Neural cell (in vitro differentiated cells): Measurements from ENCODE around the gene GAA. TPM values are rescaled to one million over a fixed set of nuclear protein-coding genes. Genes with fewer than 3 reads are reported as not detected.

Experiments used
- H2AFZ ChIP-seq: fragments of 200-600, 300-800 bp; sonication (generic), shearing (Covaris generic); 2 replicates; pipeline ENCODE4 v1.6.0; 2014; ENCODE audit warnings: low read depth, mild to moderate bottlenecking, antibody characterized with exemption, low read length, moderate library complexity
- H3F3A ChIP-seq: fragments of 200-600 bp; shearing (Covaris generic); 2 replicates; pipeline ENCODE4 v1.6.1; 2016; ENCODE audit warnings: mild to moderate bottlenecking, moderate library complexity, mixed read lengths, antibody characterized with exemption, low read length; ENCODE audit not compliant: insufficient read depth, poor library complexity, severe bottlenecking
- H3K27ac ChIP-seq: fragments of 200-600, 300-800 bp; sonication (generic), shearing (Covaris generic); 2 replicates; pipeline ENCODE4 v1.5.1; 2014; ENCODE audit warnings: mild to moderate bottlenecking, low read length, moderate library complexity
- H3K27me3 ChIP-seq: fragments of 300-800, 200-600 bp; sonication (generic), shearing (Covaris generic); 2 replicates; pipeline ENCODE4 v1.6.0; 2014; ENCODE audit warnings: mild to moderate bottlenecking, low read depth, low read length, moderate library complexity; ENCODE audit not compliant: insufficient read depth
- H3K36me3 ChIP-seq: fragments of 300-800, 200-600 bp; sonication (generic), shearing (Covaris generic); 2 replicates; pipeline ENCODE4 v1.5.1; 2014; ENCODE audit warnings: mild to moderate bottlenecking, antibody characterized with exemption, low read length, moderate library complexity; ENCODE audit not compliant: insufficient read depth
- H3K4me2 ChIP-seq: fragments of 300-800, 200-600 bp; sonication (generic), shearing (Covaris generic); 2 replicates; pipeline ENCODE4 v1.6.0; 2014; ENCODE audit warnings: mild to moderate bottlenecking, low read length
- H3K4me3 ChIP-seq: fragments of 300-800, 200-600 bp; sonication (generic), shearing (Covaris generic); 2 replicates; pipeline ENCODE4 v1.5.1; 2014; ENCODE audit warnings: mild to moderate bottlenecking, low read length, moderate library complexity
- H3K79me2 ChIP-seq: fragments of 200-600 bp; shearing (Covaris generic); replicated peaks from 2 replicates; pipeline ENCODE4 v1.6.0; 2014; ENCODE audit warnings: mild to moderate bottlenecking, low read length, moderate library complexity; ENCODE audit not compliant: insufficient read depth
- H3K9ac ChIP-seq: fragments of 300-800, 200-600 bp; sonication (generic), shearing (Covaris generic); 2 replicates; pipeline ENCODE4 v1.6.1; 2016; ENCODE audit warnings: mild to moderate bottlenecking, low read length, mixed read lengths
- H3K9me2 ChIP-seq: fragments of 200-600 bp; shearing (Covaris generic); 2 replicates; pipeline ENCODE4 v1.6.1; 2016; ENCODE audit warnings: mild to moderate bottlenecking, low read length, mixed read lengths; ENCODE audit not compliant: insufficient read depth
- H3K9me3 ChIP-seq: fragments of 200-600, 300-800 bp; sonication (generic), shearing (Covaris generic); 2 replicates; pipeline ENCODE4 v1.6.1; 2016; ENCODE audit warnings: mild to moderate bottlenecking, mixed run types, low read length, moderate library complexity, mixed read lengths
- H4K20me1 ChIP-seq: fragments of 200-600 bp; shearing (Covaris generic); 2 replicates; pipeline ENCODE4 v1.6.1; 2016; ENCODE audit warnings: mild to moderate bottlenecking, mixed run types; ENCODE audit not compliant: insufficient read depth
- CTCF ChIP-seq: fragments of 450-650 bp; IDR thresholded peaks from 2 replicates; pipeline ENCODE4 v1.5.1; 2014; ENCODE audit warnings: antibody characterized with exemption, mild to moderate bottlenecking, moderate library complexity; ENCODE audit not compliant: poor library complexity, severe bottlenecking
- EP300 ChIP-seq: fragments of 450-650 bp; conservative IDR thresholded peaks from 2 replicates; pipeline ENCODE4 v1.6.1; 2014; ENCODE audit warnings: antibody characterized with exemption, mild to moderate bottlenecking, moderate library complexity; ENCODE audit not compliant: poor library complexity, severe bottlenecking
- EZH2 ChIP-seq: fragments of 200-600, 300-800 bp; shearing (Covaris generic), sonication (generic); IDR thresholded peaks from 2 replicates; pipeline ENCODE4 v1.6.1; 2014; ENCODE audit warnings: antibody characterized with exemption, low read length, borderline replicate concordance, mild to moderate bottlenecking; ENCODE audit not compliant: insufficient read depth, poor library complexity, severe bottlenecking
- MXI1 ChIP-seq: fragments of 450-650 bp; conservative IDR thresholded peaks from 2 replicates; pipeline ENCODE4 v1.6.1; 2014; ENCODE audit warnings: antibody characterized with exemption, mild to moderate bottlenecking; ENCODE audit not compliant: poor library complexity, severe bottlenecking
- POLR2AphosphoS5 ChIP-seq: IDR thresholded peaks from 2 replicates; pipeline ENCODE4 v1.6.1; 2012
- RAD21 ChIP-seq: fragments of 450-650 bp; conservative IDR thresholded peaks from 2 replicates; pipeline ENCODE4 v1.6.1; 2014; ENCODE audit warnings: antibody characterized with exemption, mild to moderate bottlenecking, moderate library complexity
- REST ChIP-seq: IDR thresholded peaks from 2 replicates; pipeline ENCODE4 v1.6.1; 2012; ENCODE audit warnings: borderline replicate concordance
- SMC3 ChIP-seq: fragments of 450-650 bp; conservative IDR thresholded peaks from 2 replicates; pipeline ENCODE4 v1.6.1; 2014; ENCODE audit warnings: antibody characterized with exemption, mild to moderate bottlenecking, moderate library complexity; ENCODE audit not compliant: poor library complexity
- TAF1 ChIP-seq: IDR thresholded peaks from 2 replicates; pipeline ENCODE4 v1.6.1; 2012; ENCODE audit warnings: low read depth
- polyA plus RNA-seq: library from polyadenylated mRNA; depleted of rRNA; stranded (reverse); fragments of >200 nt; gene quantifications from 2 replicates; pipeline ENCODE4 v1.2.3, GENCODE V29; 2014

GAA gene
- polyA plus RNA-seq, 1 donor from 2014 or later, result 58.9 TPM

- H3K36me3 ChIP-seq, result no peaks in the 10 kb centered on the region
- TF ChIP-seq CTCF, result no peak
- no peak for TF ChIP-seq TAF1
- no peak for TF ChIP-seq EP300
- no peak for TF ChIP-seq EZH2
- no peak for TF ChIP-seq RAD21
- TF ChIP-seq REST, result no peak
- no peak for TF ChIP-seq SMC3
- no peak for TF ChIP-seq POLR2AphosphoS5
- no peak for TF ChIP-seq MXI1
Measured at GRCh38 chr17:80115159-80115558, 13.8 kb downstream of the GAA start.

GRCh38 chr17:80116276-80116920 lies 15.0 kb downstream of the GAA start:
- Histone ChIP-seq H2AFZ (no peak overlapping the region), H3K36me3 (no peaks in the 10 kb centered on the region), H3K79me2 (no peaks in the 10 kb centered on the region), H3K9ac (no peak overlapping the region), H3K9me3 (no peaks in the 10 kb centered on the region), H3K9me2 (no peaks in the 10 kb centered on the region), H3K27ac (no peak overlapping the region), H3K27me3 (no peaks in the 10 kb centered on the region), H3F3A (no peaks in the 10 kb centered on the region), H4K20me1 (no peaks in the 10 kb centered on the region), H3K4me3 (no peak overlapping the region), H3K4me2 (no peak overlapping the region)
- TF ChIP-seq EZH2 (no peak), EP300 (no peak), POLR2AphosphoS5 (no peak)

More at GRCh38 chr17:80115159-80115558, 13.8 kb downstream of the GAA start:
- Histone ChIP-seq H3F3A (no peaks in the 10 kb centered on the region), H3K9me2 (no peaks in the 10 kb centered on the region), H3K9ac (no peak overlapping the region), H3K9me3 (no peaks in the 10 kb centered on the region), H3K27ac (no peak overlapping the region), H3K79me2 (no peaks in the 10 kb centered on the region), H3K4me2 (no peak overlapping the region), H3K27me3 (no peaks in the 10 kb centered on the region), H4K20me1 (no peaks in the 10 kb centered on the region), H3K4me3 (no peak overlapping the region), H2AFZ (no peak overlapping the region)
